ENCODE measurements around the gene RELN.

The RELN gene

DNA sequence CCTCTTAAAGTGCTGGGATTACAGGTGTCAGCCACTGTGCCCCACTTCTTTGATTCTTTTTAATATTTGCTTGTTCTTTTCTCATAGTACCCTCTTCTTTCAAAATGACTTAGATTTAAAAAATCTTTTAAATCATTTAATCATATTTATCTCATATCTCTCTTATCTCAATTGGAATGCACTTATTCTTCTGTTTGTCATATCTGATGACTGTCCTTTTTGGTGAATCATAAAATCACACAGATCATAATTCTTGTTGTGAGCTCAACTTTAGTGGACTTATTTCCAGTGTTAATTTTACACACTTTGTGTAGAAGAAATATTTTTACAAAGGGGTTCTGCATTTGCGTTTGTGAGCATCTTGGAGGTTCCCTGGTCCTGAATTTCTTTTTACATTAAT lies 323.1 kb downstream of the RELN start:
- DNase-seq, result no peak

- DNase-seq, result no peak
Measured at GRCh38 chr7:103664577-103664976, 324.9 kb downstream of the RELN start.

- DNase-seq, result peak; percentile 14
Measured at GRCh38 chr7:103660455-103661371, 328.7 kb downstream of the RELN start.

DNA sequence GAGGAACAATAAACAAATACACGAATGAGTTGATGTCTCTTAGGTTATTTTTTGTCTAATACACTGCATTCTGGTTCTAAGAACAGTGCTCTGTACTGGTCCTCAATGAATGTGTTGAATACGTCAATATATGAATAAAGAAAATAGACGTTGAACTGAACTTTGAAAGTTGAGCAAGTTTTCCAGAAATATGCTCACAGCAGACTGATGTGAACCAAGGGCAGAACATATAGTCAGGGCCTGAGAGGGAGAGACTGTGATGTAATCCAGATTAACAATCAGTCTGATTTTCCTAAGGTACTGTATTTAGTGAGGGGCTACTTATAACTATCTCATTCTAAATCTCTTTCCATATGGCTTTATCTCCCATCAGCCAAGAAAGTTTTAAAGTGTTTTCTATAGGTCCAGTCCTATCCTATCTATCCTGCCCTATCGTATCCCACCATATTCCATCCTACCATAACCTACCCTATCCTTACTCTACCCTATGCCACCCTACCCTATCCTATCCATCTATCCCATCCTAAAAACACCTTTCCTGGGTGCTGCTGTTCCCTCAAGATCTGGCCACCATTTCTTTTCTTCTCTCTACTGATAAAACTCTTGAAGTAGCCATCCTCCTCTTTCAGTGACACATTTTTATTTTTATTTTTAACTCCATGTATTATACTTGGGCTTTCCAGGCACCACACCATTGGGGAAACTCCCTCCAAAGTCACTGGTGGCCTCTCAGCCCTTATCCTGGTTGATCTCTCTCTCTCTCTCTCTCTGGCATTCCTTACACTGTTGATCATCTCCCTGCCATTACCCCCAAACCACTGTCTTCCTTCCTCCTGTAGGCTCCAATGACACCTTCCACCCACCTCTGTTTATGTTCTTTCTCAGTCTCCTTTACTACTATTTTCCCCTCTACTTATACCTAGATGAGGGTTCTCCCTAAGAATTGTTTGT lies 331.1 kb downstream of the RELN start:
- DNase-seq, result no peak

DNA sequence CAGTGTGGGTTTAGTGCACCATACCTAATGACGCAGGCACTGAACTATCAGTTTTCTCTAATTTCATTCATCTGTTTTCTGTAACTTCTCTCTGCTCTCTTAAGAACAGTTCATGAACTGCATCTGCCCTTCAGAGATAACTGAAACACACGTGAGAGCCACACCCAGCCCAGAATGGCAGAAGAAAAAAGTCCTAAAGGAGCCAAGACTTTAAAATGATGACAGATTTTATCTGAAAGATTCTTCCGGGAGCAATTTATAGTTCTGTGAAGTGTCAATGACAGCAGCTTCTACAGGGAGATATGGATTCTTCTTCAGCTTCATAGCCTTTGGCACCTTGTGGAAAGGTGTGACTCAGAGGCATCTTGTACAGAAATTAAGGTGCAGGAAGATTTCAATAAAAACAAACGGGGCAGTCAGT lies 332.0 kb downstream of the RELN start:
- DNase-seq, result no peak

DNA sequence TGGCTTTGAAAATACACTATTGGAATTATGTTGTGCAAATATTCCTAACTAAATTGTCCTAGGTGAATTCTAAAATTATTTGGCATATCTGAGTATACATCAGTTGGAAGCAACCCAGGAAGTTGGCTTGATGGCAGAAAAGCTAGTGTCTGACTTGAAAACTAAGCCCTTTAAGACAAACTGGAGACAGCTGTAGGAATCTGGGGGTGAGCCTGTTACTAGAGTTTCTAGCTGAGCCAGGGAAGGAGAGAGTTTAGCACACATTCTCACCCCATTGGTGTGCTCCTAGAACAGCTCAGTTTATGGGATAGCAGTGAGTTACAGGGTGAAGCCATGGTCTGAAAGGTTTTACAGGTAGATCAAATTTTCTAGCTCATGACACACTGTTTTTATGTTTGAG lies 333.2 kb downstream of the RELN start:
- no peak for DNase-seq

DNA sequence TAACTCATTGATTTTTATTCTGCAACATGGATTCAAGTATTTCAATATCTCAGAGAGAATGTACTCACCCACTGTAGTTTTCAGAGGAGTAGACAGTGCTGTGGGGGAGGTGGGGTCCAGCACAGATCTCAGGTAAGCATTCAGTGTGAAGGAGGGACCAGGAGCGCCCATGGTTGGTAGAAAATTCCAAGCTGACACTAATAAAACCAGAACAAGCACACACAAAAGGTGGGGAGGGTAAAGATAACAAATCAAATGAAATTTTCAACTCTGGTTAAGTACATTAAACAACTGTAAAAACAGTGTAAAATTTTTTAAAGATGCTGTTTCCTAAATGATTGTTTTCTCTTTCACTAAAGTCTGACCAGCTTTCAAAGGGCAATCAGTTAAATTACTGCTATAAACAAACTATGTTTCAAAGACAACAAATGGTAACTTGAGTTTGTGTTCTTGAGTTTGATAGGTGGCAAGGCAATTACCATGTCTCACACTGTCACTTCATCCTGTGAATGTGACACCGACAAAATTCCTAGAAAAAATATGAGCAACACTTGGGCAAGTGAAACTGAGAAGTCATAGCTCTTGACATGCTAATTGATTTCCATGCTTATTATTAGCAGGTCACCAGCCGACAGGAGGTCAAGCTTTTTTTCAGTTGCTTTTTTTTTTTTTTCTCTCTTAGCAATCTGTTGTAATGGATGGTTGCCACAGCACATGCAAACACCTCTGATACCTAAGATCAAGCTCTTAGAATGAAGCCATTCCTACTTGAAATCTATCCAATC lies 337.7 kb downstream of the RELN start:
- no peak for DNase-seq

DNA sequence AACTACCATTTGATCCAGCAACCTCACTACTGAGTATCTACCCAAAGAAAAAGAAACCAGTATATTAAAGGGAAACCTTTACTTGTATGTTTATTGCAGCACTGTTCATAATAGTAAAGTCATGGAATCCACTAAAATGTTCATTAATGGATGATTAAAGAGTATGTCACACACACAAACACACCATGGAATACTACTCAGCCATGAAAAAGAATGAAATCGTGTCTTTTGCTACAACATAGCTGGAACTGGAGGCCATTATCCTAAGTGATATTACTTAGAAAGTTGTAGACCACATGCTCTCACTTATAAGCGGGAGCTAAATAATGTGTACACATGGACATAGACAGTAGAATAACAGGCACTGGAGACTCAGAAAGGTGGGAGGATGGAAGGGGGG lies 340.4 kb downstream of the RELN start:
- DNase-seq, result no peak

- no peak for DNase-seq
Measured at GRCh38 chr7:103648135-103648534, 341.3 kb downstream of the RELN start.

- no peak for DNase-seq
Measured at GRCh38 chr7:103644319-103644718, 345.1 kb downstream of the RELN start.

- DNase-seq, result no peak
Measured at GRCh38 chr7:103640031-103640779, 349.3 kb downstream of the RELN start.

- DNase-seq, result no peak
Measured at GRCh38 chr7:103637726-103638125, 351.7 kb downstream of the RELN start.

DNA sequence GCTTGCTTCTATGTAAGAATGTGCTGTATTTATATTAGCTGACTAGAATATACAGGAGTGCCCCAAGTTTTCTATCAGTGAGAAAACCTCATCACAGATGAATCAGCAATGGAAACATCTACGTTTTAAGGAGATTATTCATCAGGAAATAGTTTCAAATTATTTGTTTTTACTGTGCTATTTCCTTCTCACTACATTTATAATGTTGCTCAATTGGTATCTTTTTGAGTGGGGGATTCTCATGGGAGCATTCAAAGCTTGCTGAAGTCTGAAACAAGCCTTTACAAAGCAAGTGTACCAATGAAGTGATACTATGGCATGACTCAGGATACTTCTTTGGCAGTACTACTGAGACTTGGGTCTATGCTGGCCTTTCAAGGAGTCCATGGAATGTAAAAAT lies 352.4 kb downstream of the RELN start:
- DNase-seq, result no peak

DNA sequence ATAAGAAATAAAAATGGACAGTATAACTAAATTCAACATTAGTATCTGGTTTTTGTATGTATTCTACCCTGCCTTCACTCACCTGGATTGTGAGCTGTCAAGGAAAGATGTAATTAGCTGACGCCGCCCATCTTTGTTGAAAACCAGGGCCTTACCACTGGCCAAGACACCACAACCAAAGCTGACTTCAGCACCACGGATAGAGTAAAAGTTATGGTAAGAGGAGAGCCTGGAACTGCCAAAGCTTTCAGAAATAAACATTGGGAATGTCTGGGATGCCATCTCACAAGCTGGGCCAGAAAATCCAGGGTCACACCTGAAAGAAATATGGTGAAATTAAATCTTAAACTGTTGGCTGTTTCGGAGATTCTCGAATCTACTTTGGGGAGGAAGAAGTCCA lies 353.3 kb downstream of the RELN start:
- DNase-seq, result no peak

GRCh38 chr7:103632972-103633371 lies 356.5 kb downstream of the RELN start:
- DNase-seq, result no peak

DNA sequence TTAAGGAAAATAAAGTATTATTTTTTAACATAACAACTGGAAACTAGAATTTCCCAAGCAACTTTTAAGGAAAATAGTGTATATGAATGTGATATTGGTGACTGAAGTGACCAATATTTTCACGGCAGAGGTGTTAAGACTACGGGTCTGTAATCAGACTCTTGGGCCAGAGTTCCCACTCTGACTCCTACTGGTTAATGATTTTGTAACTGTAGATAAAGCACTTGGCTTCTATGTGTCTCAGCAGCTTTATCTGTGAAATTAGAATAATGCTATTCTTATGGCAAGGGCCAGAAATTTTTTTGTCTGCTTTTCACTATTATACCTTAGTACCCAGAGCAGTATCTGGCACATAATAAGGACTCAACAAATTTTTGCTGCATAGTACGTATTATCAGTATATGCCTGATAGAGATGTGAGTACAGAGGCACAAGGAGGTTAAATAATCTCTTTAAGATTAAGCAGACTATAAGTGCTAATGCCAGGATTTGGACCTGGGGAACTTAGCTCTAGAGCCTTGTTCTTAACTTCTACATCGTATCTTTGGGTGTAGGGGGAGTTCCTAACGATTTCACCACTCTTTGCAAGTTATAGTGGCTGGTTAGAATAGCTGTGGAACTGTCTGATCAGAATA lies 357.3 kb downstream of the RELN start:
- no peak for DNase-seq

DNA sequence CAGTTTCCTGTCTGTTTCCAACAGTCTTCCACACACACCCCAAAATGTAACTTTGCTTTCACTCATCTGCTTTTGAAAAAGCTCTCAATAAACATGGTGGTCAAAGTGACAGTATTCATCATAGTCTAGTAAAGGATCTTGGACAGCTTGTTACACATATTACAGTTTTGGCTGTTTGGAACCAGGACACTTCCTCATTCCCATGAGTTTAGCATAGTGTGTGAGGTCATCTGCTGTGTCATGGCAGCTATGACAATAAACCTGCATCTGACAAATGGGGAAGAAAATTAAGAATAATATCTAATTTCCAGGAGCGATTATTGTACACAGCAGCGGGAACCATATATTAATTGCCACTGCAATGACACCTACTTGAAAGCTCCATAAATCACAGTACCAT lies 359.1 kb downstream of the RELN start:
- DNase-seq, result no peak

DNA sequence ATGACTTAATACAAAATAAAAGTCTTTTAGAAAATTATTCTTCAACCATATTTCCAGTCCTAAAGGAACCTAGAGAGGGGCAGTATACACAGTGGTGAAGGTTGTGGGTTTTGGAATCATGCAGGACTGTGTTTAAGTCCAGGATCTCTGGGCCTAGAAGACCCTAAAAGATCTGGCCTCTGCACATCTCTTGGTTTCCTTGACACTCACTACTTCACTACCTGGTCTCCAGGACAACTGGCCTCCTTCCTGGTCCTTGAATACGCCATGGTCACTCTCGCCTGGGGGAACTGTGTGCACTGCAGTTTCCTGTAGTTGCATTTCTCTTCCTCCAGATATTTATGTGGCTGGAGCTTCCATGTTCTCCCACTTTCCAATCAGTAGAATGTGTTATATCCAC lies 360.7 kb downstream of the RELN start:
- no peak for DNase-seq

- DNase-seq, result no peak
Measured at GRCh38 chr7:103626776-103627175, 362.7 kb downstream of the RELN start.

GRCh38 chr7:103622274-103622673 lies 367.2 kb downstream of the RELN start:
- DNase-seq, result no peak

Measured in NCI-H1048 (cell line).